NAMALWA (cell line): ENCODE data around the gene FGFBP1.

Source experiments
- DNase-seq: peaks from one replicate; pipeline ENCODE4 v3.0.0-alpha.2; 2015; ENCODE audit warnings: low spot score

FGFBP1 gene

GRCh38 chr4:15912961-15913630, 25.4 kb downstream of the FGFBP1 start:
- DNase-seq, result no peak

- DNase-seq, result no peak
These were observed 26.3 kb downstream of the FGFBP1 start for GRCh38 chr4:15912236-15912635.

GRCh38 chr4:15910155-15910940, 28.2 kb downstream of the FGFBP1 start:
- no peak for DNase-seq

- no peak for DNase-seq
These were observed 31.1 kb downstream of the FGFBP1 start for GRCh38 chr4:15907430-15907829.

- DNase-seq, result no peak
These were observed 32.5 kb downstream of the FGFBP1 start for GRCh38 chr4:15906020-15906443.

GRCh38 chr4:15902746-15903145, 35.8 kb downstream of the FGFBP1 start:
- no peak for DNase-seq

- no peak for DNase-seq
These were observed 36.5 kb downstream of the FGFBP1 start for GRCh38 chr4:15901998-15902397.

GRCh38 chr4:15901007-15901406, 37.5 kb downstream of the FGFBP1 start:
- no peak for DNase-seq

- no peak for DNase-seq
These were observed 39.0 kb downstream of the FGFBP1 start for GRCh38 chr4:15899511-15899910.

- no peak for DNase-seq
These were observed 39.6 kb downstream of the FGFBP1 start for GRCh38 chr4:15898902-15899301.

GRCh38 chr4:15897577-15897976, 41.0 kb downstream of the FGFBP1 start:
- DNase-seq, result no peak

GRCh38 chr4:15894921-15895916, 43.3 kb downstream of the FGFBP1 start:
- DNase-seq, result no peak

GRCh38 chr4:15894393-15894792, 44.1 kb downstream of the FGFBP1 start:
- DNase-seq, result no peak

- DNase-seq, result no peak
These were observed 44.6 kb downstream of the FGFBP1 start for GRCh38 chr4:15893962-15894361.

GRCh38 chr4:15891312-15891711, 47.2 kb downstream of the FGFBP1 start:
- DNase-seq, result peak; percentile 21

GRCh38 chr4:15890246-15890829, 48.2 kb downstream of the FGFBP1 start:
- DNase-seq, result no peak

GRCh38 chr4:15888515-15888914, 50.0 kb downstream of the FGFBP1 start:
- no peak for DNase-seq
